ENCODE results near the gene CTSA. TPM values are rescaled to one million over a fixed set of nuclear protein-coding genes. Genes with fewer than 3 reads are reported as not detected.

The CTSA gene
- polyA plus RNA-seq, 1 donor from 2014 or later: 107 TPM

DNA sequence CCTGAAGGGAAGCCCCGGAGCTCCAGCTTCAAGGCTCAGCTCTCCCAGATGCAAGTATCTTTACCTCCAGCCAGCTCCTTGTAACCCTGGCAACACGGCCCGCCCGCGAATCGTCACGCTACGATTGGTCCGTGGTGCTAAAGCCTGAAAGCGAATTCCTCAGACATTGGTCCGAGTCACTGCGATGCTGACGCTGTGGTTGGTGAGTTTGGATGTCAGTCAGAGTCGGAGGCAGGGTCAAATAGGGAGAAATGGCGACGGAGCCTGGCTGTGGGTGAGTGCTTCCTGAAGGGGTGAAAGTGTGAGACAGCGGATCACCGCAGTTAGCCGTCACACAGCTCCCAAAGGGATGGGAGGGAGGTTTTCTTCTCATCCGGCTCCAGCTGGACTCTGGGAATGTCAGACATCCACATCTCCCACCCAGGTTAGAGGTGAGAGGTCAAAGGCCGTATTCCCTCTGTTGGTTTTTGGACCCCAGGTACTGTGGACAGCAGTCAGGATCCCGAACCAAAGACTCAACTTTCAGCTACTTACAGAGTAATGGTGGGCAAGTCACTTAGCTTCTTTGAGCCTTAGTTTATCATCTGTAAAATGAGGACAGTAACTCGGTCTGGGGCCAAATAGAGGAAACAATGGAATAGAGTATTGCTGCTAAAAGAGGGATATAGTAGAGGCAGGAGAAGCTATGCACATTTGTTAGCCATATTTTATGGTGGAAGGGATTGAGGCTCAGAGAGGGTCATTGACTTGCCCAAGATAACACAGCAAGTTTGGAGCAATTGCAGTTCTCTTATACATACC lies 9.9 kb upstream of the CTSA start, which contains the start of gene ZSWIM1:
Gene ZSWIM1 (plus strand): TSS at position 240 of the 801 bp plus-strand sequence. CDS start 1,366 bp downstream, outside the sequence.
- Mint-ChIP-seq H3K9me3 (no peaks in the 10 kb centered on the region), H3K36me3 (no peaks in the 10 kb centered on the region), H3K27ac (peak within 1 kb of the TSS; percentile 68 to 96 (median 89)), H3K4me3 (peak within 1 kb of the TSS; percentile 87 to 96 (median 92)), H3K27me3 (no peaks in the 10 kb centered on the region), H3K4me1 (peaks cover 13 to 25% (median 17%) of the 10 kb centered on the region in 3 donors)

GRCh38 chr20:45882469-45883099 lies 8.6 kb upstream of the CTSA start:
- Mint-ChIP-seq H3K4me1 (peaks cover 13 to 26% (median 20%) of the 10 kb centered on the region in 3 donors), H3K27ac (peak overlapping the region in 2 of 3 donors; percentile 46 to 68), H3K36me3 (no peaks in the 10 kb centered on the region), H3K9me3 (no peaks in the 10 kb centered on the region), H3K4me3 (peak overlapping the region; percentile 67 to 76 (median 73)), H3K27me3 (no peaks in the 10 kb centered on the region)

- H3K27ac Mint-ChIP-seq: no peak overlapping the region
- no peaks in the 10 kb centered on the region for H3K9me3 Mint-ChIP-seq
- H3K36me3 Mint-ChIP-seq: no peaks in the 10 kb centered on the region
- no peaks in the 10 kb centered on the region for H3K27me3 Mint-ChIP-seq
- peaks cover 13 to 27% (median 20%) of the 10 kb centered on the region in 3 donors for H3K4me1 Mint-ChIP-seq
- H3K4me3 Mint-ChIP-seq: peak overlapping the region in 2 of 4 donors; percentile 73 to 76
Measured at GRCh38 chr20:45883100-45883469, 8.1 kb upstream of the CTSA start.

GRCh38 chr20:45886590-45887345 lies 4.4 kb upstream of the CTSA start:
- Mint-ChIP-seq H3K27ac (no peak overlapping the region), H3K4me1 (peaks cover 14 to 27% (median 22%) of the 10 kb centered on the region in 3 donors), H3K4me3 (peak overlapping the region in 1 of 4 donors; percentile 5)

GRCh38 chr20:45887346-45887715 lies 3.8 kb upstream of the CTSA start, which contains the start of gene SPATA25:
Gene SPATA25 (minus strand): TSS chr20:45887622. CDS start chr20:45887590, 32 bp downstream.
- H3K4me3 Mint-ChIP-seq: peak within 1 kb of the TSS in 1 of 4 donors; percentile 5

More at GRCh38 chr20:45886590-45887345, 4.4 kb upstream of the CTSA start:
- Mint-ChIP-seq H3K9me3 (no peaks in the 10 kb centered on the region), H3K36me3 (peaks cover 2% of the 10 kb centered on the region), H3K27me3 (no peaks in the 10 kb centered on the region)

DNA sequence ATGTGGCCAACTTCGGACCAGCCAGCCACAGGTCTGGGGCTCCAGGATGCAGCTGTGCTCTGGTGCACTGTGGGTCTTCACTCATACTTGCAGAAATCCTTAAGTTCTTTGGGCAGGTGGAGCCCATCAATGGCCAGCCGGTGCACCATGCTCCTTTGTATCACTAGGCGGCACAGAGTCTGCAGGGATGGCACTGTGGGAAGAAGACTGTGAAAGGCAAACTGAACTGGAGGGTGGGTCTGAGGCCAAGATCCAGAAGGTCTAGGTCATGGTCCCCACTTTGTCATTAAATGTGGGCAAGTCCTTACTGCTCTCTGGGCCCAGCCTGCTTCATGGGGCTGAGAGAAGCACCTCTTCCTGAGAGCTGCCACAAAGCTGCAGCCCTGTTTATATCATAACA lies 2.5 kb upstream of the CTSA start:
- no peaks in the 10 kb centered on the region for H3K9me3 Mint-ChIP-seq
- H3K27me3 Mint-ChIP-seq: no peaks in the 10 kb centered on the region
- H3K27ac Mint-ChIP-seq: peak overlapping the region in 2 of 3 donors; percentile 53 to 67
- peak overlapping the region in 1 of 4 donors; percentile 5 for H3K4me3 Mint-ChIP-seq
- peaks cover 22 to 27% (median 25%) of the 10 kb centered on the region in 3 donors for H3K4me1 Mint-ChIP-seq
- peaks cover 2% of the 10 kb centered on the region for H3K36me3 Mint-ChIP-seq

More at GRCh38 chr20:45887346-45887715, 3.8 kb upstream of the CTSA start, which contains the start of gene SPATA25:
- Mint-ChIP-seq H3K9me3 (no peaks in the 10 kb centered on the region), H3K27me3 (no peaks in the 10 kb centered on the region), H3K36me3 (peaks cover 2% of the 10 kb centered on the region), H3K27ac (peak within 1 kb of the TSS in 2 of 3 donors; percentile 53 to 67), H3K4me1 (peaks cover 15 to 27% (median 19%) of the 10 kb centered on the region in 3 donors)

GRCh38 chr20:45890077-45890984 lies 804 bp upstream of the CTSA start:
- Mint-ChIP-seq H3K27me3 (no peaks in the 10 kb centered on the region), H3K9me3 (no peaks in the 10 kb centered on the region), H3K4me1 (peaks cover 25 to 27% (median 27%) of the 10 kb centered on the region in 3 donors), H3K36me3 (peaks cover 2% of the 10 kb centered on the region), H3K4me3 (peak overlapping the region; percentile 93 to 100 (median 99)), H3K27ac (peak overlapping the region; percentile 94 to 97 (median 96))

GRCh38 chr20:45892049-45892825 lies 1.1 kb downstream of the CTSA start:
- Mint-ChIP-seq H3K4me3 (peak overlapping the region; percentile 93 to 100 (median 99)), H3K36me3 (peaks cover 2% of the 10 kb centered on the region), H3K9me3 (no peaks in the 10 kb centered on the region), H3K27ac (peak overlapping the region in 2 of 3 donors; percentile 86 to 96), H3K27me3 (no peaks in the 10 kb centered on the region), H3K4me1 (peaks cover 23 to 27% (median 23%) of the 10 kb centered on the region in 3 donors)

- peak overlapping the region; percentile 93 to 100 (median 99) for H3K4me3 Mint-ChIP-seq
- H3K4me1 Mint-ChIP-seq: peaks cover 22 to 27% (median 23%) of the 10 kb centered on the region in 3 donors
- no peaks in the 10 kb centered on the region for H3K9me3 Mint-ChIP-seq
- peak overlapping the region; percentile 71 to 96 (median 86) for H3K27ac Mint-ChIP-seq
- H3K36me3 Mint-ChIP-seq: peaks cover 2% of the 10 kb centered on the region
- no peaks in the 10 kb centered on the region for H3K27me3 Mint-ChIP-seq
Measured at GRCh38 chr20:45892828-45893500, 1.8 kb downstream of the CTSA start.

DNA sequence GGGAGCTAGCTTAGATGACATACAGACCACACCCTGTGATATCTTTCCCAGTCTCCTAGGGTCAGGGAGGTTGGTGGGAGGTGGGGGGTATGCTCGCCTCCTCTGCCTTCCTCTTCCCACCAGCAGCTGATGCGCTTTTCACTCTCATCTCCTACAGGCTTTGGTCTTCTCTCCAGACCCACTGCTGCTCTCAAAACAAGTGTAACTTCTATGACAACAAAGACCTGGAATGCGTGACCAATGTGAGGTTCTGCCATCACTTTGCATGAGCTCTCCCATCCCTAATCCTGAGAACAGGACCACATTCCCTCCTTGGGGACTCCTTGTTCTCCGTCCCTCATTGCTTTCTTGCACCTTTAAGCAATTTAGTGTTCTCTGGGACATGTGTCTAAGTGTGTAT lies 2.7 kb downstream of the CTSA start:
- H3K36me3 Mint-ChIP-seq: peaks cover 2% of the 10 kb centered on the region
- peaks cover 22 to 25% (median 23%) of the 10 kb centered on the region in 3 donors for H3K4me1 Mint-ChIP-seq
- peak overlapping the region in 1 of 4 donors; percentile 86 for H3K4me3 Mint-ChIP-seq
- no peaks in the 10 kb centered on the region for H3K27me3 Mint-ChIP-seq
- no peaks in the 10 kb centered on the region for H3K9me3 Mint-ChIP-seq
- H3K27ac Mint-ChIP-seq: peak overlapping the region in 1 of 3 donors; percentile 77

GRCh38 chr20:45894797-45895196 lies 3.7 kb downstream of the CTSA start:
- peaks cover 2% of the 10 kb centered on the region for H3K36me3 Mint-ChIP-seq
- no peaks in the 10 kb centered on the region for H3K9me3 Mint-ChIP-seq
- H3K27me3 Mint-ChIP-seq: no peaks in the 10 kb centered on the region
- peak overlapping the region in 1 of 4 donors; percentile 86 for H3K4me3 Mint-ChIP-seq
- H3K4me1 Mint-ChIP-seq: peaks cover 20 to 23% (median 21%) of the 10 kb centered on the region in 3 donors
- H3K27ac Mint-ChIP-seq: no peak overlapping the region

DNA sequence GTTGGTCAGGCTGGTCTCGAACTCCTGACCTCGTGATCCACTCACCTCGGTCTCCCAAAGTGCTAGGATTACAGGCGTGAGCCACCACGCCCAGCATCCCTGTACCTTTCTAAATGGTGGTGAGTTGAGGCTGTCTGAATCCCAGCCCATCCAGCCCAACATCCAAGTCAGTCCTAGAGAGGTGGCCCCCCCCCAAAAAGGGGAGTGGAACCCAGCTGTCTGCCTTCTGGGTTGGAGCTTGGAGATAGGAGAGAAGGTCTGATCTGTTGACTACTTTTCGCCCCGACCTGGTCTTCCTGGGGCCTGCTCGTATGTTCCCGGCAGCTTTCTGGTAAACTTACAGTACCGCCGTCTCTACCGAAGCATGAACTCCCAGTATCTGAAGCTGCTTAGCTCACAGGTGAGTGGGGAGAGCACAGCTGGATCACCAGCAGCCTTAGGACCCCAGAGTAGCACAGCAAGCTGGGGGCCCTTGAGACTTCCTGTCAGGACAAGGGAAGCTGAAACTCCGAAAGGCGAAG lies 5.6 kb downstream of the CTSA start:
- no peak overlapping the region for H3K27ac Mint-ChIP-seq
- H3K27me3 Mint-ChIP-seq: no peaks in the 10 kb centered on the region
- peaks cover 12 to 18% (median 15%) of the 10 kb centered on the region in 3 donors for H3K4me1 Mint-ChIP-seq
- H3K4me3 Mint-ChIP-seq: no peak overlapping the region
- H3K36me3 Mint-ChIP-seq: no peaks in the 10 kb centered on the region
- no peaks in the 10 kb centered on the region for H3K9me3 Mint-ChIP-seq
